Measurements from ENCODE around the gene EFCAB14.
"Not testable (repeated sequence)": the region's sequence is repeated elsewhere in the genome, so short reads cannot be mapped to it uniquely, and the experiment has no call there.

Gene EFCAB14

DNA sequence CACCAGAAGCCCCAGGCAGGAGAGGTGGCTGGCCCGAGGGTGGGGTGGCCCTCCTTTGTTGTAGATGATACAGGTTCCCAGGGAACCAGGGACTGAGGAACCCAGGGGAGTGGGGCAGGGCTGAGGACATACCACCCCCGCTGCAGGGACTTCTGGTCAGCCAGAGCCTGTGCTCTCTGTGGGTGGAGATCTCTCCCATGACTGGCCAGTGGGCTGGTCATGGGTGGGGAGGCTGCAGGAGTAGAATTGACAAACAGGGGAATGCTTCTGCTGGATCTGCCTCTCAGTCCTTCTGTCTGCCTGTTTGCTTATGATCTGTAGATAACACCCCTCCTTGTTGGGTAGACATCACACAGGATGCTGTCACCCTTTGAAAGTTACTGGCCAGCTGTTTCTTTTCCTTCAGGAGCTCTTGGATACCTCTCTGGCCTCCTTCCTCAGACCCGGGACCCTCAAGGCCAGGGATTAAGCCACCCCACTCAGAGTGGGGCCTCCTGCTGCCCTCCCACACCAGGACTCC is 2.8 kb upstream of the EFCAB14 start:
- DNase-seq, result no peak

DNA sequence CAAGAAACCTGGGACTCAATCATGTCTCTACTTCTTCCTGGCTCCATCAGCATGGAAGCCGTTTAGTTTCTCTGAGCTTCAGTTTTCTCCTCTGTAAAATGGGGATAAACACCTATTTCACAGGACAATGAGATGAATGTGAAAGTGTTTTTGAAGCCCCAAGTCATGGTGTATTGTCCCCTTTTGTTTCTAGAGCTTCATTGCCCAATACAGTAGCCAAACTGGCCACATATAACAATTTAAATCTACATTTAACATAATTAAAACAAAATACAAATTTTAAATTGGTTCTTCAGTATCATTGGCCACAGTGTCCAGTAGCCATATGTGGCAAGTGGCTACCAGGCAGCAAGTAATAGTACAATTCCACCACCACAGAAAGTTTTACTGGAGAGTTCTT is 2.3 kb upstream of the EFCAB14 start:
- DNase-seq, result no peak

DNA sequence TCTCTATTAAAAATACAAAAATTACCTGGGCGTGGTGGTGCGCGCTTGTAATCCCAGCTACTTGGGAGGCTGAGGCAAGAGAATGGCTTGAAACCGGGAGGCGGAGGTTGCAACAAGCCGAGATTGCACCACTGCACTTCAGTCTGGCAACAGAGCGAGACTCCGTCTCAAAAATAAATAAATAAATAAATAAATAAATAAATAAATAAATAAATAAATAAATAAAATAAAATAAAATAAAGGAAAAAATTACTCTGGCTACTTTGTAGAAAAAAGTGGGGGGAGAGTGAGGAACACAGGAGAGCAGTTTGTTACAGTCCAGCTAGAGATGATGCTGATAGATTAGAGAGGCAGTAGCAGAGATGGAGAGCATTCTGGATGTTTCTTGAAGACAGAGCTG is 1.4 kb upstream of the EFCAB14 start:
- not testable (repeated sequence) for DNase-seq

DNA sequence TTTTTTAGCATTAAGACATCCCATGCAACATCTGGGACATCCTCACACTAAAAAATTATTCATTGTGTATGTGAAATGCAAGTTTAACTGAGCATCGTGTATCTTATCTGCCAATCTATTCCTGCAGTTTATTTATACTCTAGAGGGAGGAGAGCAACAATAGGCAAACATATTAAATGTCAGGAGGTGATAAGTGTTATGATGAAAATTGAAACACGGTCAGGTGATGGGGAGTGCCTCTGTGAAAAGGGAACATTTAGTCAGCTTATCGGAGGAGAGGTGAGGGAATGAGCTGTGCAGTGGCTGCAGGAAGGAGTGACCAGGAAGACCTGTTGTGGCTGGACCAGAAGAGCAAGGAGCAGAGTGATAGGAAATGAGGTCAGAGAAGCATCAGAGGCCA is 775 bp upstream of the EFCAB14 start:
- DNase-seq, result no peak

DNA sequence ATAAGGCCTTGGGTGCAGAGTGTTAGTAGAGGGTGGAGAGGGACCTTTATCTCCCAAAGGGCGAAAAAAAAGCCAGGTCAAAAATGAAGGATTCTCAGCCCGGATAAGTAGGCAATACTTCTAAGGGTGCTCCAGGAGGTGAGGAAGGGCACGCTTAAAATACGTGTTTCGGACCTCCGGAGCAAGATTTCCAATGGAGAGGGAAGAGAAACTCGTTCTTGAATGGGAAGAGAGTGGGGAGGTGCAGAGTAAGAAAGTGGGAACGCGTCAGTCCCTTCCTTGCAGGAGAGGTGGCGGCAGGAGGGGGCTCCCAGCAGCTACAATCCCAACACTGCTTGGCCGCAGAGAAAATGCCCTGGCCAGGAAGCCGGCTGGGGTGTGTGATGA is 581 bp downstream of the EFCAB14 start:
- DNase-seq, result no peak

DNA sequence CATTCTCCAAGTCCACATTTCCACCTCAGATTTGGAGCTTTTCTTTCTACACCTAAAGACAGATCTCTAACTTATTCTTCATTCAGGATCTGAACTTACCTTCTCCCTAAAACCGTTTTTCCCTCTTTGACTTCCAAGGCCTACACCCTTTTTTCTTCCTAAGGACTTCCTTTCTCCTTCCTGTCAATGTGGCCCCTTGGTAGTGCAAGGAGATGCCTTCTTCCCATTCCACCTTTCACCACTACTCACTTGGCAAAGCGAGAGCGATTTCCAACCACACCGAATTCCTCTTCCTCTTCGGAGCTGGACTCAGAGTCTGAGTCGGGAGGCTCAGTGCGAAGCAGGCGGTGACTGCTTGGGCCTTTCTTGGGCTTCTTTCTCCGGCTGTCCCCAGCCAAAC is 1.3 kb downstream of the EFCAB14 start:
- no peak for DNase-seq

DNA sequence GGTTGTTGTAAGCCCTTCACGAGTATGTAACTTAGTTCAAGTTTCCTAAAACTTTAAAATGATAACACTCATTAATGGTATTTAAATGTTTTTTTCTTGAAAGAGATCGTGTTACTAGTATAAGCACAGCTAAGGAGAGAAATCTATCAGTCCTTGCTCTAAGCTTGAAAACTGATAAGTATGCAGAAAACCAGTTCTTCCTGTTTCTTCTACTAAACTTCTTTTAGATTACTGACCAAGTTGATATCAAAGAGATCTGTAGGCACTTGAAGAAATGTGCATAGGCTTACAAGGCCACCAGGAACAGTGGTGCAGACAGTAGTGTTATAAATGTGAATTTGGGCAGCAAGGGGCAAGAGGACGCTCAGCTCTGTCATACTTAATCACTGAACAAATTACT is 3.9 kb downstream of the EFCAB14 start:
- DNase-seq, result no peak

DNA sequence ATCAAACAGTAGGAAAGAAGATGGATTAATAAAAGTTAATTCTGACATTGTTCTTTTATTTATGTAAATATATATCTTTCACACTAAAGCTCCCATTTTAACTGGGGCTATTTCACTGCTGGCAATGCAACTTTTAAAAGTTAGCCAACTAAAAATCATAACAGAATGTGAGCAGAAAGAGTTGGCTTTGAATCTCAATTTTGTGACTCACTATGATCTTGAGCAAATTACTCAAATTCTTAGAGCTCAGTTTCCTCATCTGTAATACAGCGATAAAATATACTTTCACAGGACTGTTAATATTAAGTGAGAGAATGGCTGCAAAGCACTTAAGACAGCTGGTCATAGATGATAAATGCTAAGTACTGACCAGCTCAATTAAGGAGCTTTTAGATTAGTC is 10.8 kb downstream of the EFCAB14 start:
- no peak for DNase-seq

DNA sequence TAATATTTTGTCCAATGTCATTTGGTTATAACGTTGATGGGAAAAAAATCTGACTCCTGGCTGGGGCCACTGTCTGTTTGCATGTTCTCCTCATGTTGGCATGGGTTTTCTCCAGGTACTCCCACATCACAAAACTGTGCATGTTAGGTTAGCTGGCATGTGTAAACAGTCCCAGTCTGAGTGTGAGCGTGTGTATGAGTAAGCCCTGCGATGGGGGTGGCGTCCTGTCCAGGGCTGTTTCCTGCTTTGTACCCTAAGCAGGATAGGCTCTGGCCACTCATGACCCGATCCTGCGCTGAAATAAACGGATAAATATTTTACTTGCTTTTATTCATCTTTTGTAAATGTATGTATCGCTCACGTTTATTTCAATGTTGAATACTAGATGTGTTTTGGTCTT is 13.5 kb downstream of the EFCAB14 start:
- no peak for DNase-seq

DNA sequence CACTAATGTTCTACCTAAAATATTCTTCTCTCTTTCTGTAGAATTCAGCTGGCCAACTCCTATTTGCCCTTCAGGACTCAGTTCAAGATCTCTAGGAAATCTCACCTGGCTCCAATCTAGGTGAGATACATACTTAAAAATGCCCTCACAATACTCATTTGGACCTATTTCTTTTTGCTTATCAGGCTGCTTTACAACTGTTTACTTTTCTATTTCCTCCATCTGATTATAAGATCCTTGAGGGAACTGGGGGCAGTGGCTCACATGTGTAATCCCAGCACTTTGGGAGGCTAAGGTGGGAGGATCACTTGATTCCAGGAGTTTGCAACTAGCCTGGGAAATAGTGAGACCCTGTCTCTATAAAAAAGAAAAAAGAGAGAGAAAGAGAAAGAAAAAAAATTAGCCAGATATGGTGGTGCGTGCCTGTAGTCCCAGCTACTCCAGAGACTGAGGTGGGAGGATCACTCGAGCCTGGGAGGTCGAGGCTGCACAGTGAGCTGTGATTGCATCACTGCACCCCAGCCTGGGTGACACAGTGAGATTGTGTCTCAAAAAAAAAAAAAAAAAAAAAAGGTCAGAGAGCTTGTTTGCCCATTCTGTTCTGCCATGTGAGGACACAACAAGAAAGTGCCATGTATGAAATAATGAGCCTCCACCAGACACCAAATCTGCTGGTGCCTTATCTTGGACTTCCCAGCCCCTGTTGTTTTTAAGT is 14.8 kb downstream of the EFCAB14 start:
- DNase-seq, result no peak

DNA sequence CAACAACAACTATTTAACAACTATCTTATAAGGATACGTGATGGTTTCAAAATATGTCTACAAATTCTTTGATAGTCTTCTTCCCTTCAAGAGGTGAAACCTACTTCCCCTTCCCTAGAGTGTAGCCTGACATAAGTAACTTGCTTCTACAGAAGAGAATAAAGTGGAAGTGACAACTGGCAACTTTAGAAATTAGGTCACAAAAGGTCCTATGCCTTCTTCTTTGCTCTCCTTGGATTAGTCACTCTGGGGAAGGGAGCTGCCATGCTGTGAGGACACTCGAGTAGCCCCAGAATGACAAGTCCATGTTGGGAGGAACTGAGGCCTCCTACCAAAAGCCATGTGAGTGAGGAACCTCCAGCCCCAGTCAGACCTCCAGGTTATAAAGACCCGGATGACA is 19.2 kb downstream of the EFCAB14 start:
- DNase-seq, result no peak

DNA sequence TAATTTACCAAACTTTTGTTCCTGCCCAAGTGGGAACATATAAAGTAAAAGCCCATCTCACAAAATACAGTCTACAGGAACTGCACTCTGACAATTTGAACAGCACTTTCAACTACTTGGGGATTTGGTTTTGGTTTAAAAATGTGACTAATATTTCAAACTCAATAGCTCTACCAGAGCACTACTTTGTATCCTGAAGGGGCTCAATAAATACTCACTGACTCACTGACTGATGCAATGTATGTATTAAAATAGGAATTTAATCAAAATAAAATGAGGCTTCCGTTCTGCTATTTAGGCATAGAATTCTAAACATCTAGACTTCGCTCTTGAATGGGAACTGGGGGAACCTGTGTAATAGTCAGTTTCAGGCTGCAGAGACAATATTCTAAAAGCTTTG is 21.9 kb downstream of the EFCAB14 start:
- no peak for DNase-seq

DNA sequence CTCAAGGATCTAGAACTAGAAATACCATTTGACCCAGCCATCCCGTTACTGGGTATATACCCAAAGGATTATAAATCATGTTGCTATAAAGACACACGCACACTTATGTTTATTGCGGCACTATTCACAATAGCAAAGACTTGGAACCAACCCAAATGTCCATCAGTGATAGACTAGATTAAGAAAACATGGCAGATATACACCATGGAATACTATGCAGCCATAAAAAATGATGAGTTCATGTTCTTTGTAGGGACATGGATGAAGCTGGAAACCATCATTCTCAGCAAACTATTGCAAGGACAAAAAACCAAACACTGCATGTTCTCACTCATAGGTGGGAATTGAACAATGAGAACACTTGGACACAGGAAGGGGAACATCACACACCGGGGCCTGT is 24.2 kb downstream of the EFCAB14 start:
- DNase-seq, result not testable (repeated sequence)

DNA sequence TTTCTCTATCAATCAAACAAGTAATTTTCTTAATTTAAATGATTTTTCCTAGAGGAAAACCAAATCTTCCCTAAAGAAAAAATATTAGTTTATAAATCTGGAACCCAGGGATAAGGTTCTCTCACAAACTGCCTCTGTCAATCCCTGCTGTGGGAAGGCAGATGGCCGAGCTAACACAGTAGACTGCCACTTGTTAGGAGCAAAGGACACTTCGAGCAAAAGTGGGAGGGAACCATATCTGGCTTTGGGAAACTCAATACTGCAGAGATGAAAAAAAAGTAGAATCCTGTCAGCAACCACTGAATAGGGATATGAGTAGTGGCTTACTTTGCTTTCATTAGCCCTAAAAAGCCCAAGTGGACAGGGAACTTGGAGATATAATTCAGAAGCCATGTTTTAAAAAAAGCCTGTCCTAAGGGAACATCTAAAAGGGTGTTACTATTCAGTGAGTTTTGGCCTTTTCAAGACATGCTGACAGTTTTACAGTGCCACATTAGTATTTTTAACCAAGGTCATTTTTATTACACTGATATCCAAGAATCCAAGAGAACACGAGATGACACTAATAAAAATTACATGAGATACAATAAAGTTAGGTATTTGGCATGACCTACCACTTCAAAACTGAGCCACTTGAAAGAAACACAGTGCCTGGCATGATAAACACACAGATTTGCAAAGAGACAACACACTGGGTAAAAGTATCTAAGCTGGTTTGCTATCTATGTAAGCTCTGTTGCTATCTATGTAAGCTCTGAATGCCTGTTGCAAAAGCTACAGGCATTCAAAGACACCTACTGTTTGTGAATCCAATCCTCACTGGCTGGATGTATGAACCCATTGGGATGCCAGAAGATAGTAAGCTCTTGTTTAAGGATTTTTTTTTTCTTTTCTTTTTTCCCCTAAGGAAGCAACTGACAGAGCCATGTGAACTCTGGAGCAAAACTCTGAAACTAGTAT is 25.8 kb downstream of the EFCAB14 start:
- DNase-seq, result no peak

DNA sequence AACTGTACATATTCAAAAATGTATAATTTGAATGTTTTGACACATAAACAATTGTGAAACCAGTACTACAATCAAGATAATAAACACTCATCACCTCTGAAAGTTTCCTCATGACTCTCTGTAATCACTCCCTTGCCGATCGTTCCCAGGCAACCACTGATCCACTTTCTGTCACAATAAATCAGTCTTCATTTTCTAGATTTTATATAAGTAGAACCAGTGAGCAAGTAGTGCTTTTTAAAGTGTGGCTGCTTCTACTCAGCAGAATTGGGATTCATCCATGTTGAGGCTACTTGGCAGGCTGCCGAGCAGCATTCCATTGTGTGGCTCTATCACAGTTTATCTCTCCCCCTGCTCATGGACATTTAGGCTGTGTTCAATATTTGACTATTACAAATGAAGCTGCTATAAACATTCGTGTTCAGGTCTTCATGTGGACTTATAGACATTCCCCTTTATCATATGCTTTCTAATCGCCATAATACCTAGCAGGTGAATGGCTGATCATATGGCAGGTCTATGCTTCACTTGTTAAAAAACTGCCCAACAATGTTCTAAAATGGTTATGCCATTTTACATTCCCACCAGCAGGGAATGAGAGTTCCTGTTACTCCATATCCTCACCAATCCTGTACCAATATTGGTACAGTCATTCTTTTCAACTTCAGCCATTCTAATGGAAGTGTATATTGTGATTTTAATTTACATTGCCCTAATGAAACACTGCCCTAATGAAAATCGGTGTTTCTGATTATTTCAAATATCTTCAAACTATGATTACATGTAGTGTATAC is 26.7 kb downstream of the EFCAB14 start:
- DNase-seq, result no peak

DNA sequence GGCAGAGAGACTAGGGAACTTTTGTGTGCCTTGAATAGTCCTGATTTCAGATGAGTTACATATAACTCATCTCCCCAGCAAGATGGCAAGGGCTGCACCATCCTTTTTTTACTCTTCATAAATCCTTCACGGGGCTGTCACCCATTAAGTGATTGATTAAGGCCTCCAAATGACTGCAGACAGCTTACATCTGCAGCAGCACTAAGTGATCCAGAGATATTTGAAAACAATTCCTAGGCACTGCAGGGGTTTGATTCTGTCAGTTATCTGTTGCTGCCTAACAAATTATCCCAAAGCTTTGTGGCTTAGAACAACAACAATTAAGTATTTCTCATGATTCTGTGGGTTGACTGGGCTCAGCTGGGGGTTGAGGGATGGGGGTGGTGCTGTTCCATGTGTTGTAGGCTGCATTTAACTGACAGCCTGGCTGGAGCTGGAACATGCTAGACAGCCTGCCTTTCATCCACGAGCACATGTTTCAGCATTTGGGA is 27.9 kb downstream of the EFCAB14 start:
- no peak for DNase-seq

DNA sequence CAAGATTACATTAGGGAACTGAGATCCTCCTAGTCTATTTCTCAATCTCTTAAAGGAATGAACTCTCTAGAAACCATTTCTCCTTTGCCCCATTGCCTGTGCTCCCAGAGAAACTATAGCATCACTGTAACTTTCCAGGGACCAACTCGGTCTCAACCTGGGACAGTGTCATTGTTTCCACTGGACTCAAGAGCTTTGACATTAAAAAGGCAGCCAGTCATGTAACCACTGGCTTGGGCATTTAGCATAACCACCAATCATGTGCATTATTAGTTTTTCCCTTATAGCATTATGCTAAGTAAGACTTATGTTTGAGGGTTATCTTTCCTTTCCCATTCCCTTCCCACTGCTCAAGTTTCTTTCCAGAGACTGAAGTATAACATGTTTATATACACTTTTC is 29.0 kb downstream of the EFCAB14 start:
- DNase-seq, result no peak

DNA sequence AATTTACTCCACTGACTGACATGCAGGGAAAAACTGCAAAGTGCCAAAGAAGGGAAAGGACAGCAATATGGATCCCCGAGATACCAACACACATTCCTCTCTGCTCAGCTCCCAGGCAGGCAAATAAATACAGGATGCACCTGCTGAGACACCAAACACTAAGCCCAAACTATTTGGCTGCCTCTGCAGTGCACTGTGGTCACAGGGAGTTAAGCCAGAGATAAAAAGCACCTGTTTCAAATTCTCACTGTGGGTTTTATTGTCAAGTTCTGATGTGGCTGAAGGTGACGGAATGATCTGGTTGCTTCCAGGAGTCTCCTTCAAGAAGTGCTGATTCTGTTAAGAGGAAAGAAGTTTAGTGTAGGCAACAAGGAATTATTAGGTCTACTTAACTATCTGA is 29.6 kb downstream of the EFCAB14 start:
- no peak for DNase-seq

DNA sequence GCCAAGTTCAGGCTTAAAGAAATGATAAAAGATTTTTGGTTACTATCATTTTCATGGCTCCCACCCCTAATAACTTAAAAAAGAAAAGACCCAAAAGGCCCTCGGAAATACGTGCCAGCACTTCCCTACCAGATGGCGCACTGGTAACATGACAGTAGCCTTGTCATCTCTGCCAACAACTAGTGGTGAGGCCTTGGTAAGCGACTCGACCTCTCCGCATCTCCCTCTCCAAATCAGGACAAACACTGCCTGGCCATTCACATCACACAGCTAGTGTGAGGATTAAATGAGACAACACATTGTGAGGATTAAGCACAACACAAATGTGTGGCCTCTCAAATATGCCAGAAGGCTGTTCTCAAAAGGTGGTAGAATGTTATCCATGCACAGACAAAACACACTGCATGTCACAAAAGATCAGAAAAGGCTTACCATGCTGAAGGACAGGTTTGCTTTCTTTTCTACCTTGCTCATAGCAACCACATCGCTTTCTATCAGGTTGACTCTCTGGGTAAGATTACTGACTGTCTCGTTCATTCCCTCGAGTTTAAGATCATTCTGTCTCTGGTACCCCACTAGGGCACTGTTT is 30.9 kb downstream of the EFCAB14 start:
- no peak for DNase-seq

DNA sequence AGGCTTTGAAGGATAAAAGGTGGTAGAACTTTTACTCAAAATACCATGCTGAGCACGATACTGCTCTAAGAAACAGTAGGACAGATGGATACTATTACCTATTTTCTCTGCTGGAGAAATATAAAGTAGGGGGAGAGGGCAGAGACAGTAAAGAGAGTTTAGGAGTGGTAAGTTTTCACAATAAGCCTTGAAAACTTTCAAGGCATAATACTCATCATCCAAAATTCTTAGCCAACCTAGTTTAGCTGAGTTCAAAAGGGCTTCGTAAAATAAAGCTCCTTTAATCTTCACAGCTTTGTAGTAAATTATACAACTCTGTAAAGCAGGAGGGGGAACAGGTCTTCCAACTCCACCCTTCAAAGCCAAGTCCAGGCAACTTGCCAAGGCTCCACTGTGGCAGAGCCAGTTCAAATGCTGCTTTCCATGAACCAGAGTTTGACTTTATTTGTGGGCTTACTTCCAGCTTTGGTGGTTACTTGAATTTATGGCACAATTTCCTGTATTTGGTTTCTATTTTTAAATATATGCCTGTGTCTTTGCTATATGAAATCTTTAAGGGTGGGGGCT is 31.7 kb downstream of the EFCAB14 start:
- no peak for DNase-seq

DNA sequence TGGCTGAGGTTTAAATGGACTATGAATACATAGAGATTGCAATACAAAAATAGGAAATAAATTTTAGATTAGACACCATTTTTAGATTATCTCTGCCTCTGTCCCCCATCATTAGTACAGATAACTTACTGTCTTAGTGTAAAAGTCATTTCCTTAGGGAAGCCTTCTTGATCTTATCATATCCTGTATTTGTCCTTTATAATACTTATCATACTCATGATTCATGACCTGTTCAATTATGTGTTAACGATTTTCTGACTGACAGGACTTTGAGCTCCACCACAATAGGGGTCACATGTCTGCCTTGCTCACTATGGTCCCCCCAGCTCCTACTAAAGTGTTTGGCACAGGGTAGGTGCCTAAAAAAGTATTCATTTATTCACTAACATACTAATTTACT is 32.7 kb downstream of the EFCAB14 start:
- DNase-seq, result no peak

DNA sequence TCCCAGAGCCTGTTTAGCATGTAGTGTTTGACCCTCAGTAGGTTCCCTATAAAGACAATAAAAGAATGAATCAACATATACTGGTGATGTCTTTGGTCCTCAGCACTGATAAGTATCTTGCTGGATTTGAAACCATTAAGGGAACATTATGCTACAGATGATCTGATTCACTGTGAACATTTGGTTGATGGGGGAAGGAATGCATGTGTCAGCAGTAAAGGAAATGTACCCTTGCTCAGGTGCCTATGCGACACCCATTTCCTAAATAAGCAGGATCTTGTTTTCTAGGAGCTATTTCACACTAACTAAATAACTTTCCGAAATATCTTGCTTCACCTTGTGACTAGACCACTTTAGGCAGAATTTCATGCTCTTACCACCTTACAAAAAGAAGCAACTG is 34.2 kb downstream of the EFCAB14 start:
- DNase-seq, result no peak
